ENCODE results near the gene KIF5B.
A peak's percentile ranks its signal among the peaks of the same experiment; 100 is the strongest.

Gene KIF5B

GRCh38 chr10:32056136-32057035 is at the start of gene KIF5B:
Gene KIF5B (minus strand): TSS chr10:32056425. CDS start chr10:32055973, 452 bp downstream.
- H3F3A ChIP-seq (ENCODE audit: low read depth), result no peaks in the 10 kb centered on the region
- peak within 1 kb of the TSS; percentile 94 for H3K9ac ChIP-seq (ENCODE audit: low read depth, low read length, poor library complexity, severe bottlenecking)
- H3K4me1 ChIP-seq (ENCODE audit: insufficient read depth, low read length, poor library complexity, severe bottlenecking), result peaks cover 28% of the 10 kb centered on the region
- peaks cover 45% of the 10 kb centered on the region for H4K20me1 ChIP-seq (ENCODE audit: insufficient read depth, low read length, poor library complexity, severe bottlenecking)
- no peaks in the 10 kb centered on the region for H3K9me2 ChIP-seq (replicated peaks; ENCODE audit: low read depth, low read length)
- peaks cover 59% of the 10 kb centered on the region for H3K79me2 ChIP-seq (ENCODE audit: insufficient read depth, low read length)
- H3K9me3 ChIP-seq (ENCODE audit: insufficient read depth, low read depth, low read length), result no peaks in the 10 kb centered on the region
- TF ChIP-seq, protein P1, sequence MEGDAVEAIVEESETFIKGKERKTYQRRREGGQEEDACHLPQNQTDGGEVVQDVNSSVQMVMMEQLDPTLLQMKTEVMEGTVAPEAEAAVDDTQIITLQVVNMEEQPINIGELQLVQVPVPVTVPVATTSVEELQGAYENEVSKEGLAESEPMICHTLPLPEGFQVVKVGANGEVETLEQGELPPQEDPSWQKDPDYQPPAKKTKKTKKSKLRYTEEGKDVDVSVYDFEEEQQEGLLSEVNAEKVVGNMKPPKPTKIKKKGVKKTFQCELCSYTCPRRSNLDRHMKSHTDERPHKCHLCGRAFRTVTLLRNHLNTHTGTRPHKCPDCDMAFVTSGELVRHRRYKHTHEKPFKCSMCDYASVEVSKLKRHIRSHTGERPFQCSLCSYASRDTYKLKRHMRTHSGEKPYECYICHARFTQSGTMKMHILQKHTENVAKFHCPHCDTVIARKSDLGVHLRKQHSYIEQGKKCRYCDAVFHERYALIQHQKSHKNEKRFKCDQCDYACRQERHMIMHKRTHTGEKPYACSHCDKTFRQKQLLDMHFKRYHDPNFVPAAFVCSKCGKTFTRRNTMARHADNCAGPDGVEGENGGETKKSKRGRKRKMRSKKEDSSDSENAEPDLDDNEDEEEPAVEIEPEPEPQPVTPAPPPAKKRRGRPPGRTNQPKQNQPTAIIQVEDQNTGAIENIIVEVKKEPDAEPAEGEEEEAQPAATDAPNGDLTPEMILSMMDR (conservative IDR thresholded peaks at IDR 0.05; ENCODE audit: low read length), result no peak
- TF ChIP-seq EZH2phosphoT487 (IDR thresholded peaks at IDR 0.05; ENCODE audit: borderline replicate concordance), result no peak
- no peaks in the 10 kb centered on the region for H3K27me3 ChIP-seq (ENCODE audit: insufficient read depth, low read length, poor library complexity, severe bottlenecking)
- H3K4me2 ChIP-seq (ENCODE audit: low read depth, low read length, poor library complexity, severe bottlenecking), result peak within 1 kb of the TSS; percentile 90
- H2AFZ ChIP-seq (ENCODE audit: low read length), result peak within 1 kb of the TSS; percentile 100
- peak within 1 kb of the TSS; percentile 92 for H3K4me3 ChIP-seq (ENCODE audit: low read length, poor library complexity, severe bottlenecking)
- no peaks in the 10 kb centered on the region for H3K36me3 ChIP-seq (ENCODE audit: insufficient read depth, low read length)

- Histone ChIP-seq H3K4me2 (ENCODE audit: low read depth, low read length, poor library complexity, severe bottlenecking) (no peak overlapping the region), H3F3A (ENCODE audit: low read depth) (no peaks in the 10 kb centered on the region), H3K27me3 (ENCODE audit: insufficient read depth, low read length, poor library complexity, severe bottlenecking) (no peaks in the 10 kb centered on the region), H2AFZ (ENCODE audit: low read length) (no peak overlapping the region), H3K9me3 (ENCODE audit: insufficient read depth, low read depth, low read length) (no peaks in the 10 kb centered on the region), H3K9me2 (replicated peaks; ENCODE audit: low read depth, low read length) (no peaks in the 10 kb centered on the region), H4K20me1 (ENCODE audit: insufficient read depth, low read length, poor library complexity, severe bottlenecking) (no peaks in the 10 kb centered on the region), H3K9ac (ENCODE audit: low read depth, low read length, poor library complexity, severe bottlenecking) (no peak overlapping the region), H3K4me3 (ENCODE audit: low read length, poor library complexity, severe bottlenecking) (no peak overlapping the region), H3K4me1 (ENCODE audit: insufficient read depth, low read length, poor library complexity, severe bottlenecking) (no peaks in the 10 kb centered on the region), H3K79me2 (ENCODE audit: insufficient read depth, low read length) (no peaks in the 10 kb centered on the region), H3K36me3 (ENCODE audit: insufficient read depth, low read length) (no peaks in the 10 kb centered on the region)
- TF ChIP-seq, protein P1 (conservative IDR thresholded peaks at IDR 0.05; ENCODE audit: low read length), result no peak
- TF ChIP-seq EZH2phosphoT487 (IDR thresholded peaks at IDR 0.05; ENCODE audit: borderline replicate concordance), result no peak
Measured at GRCh38 chr10:32105782-32106382, 49.7 kb upstream of the KIF5B start.

- Histone ChIP-seq H3K4me1 (ENCODE audit: insufficient read depth, low read length, poor library complexity, severe bottlenecking) (no peaks in the 10 kb centered on the region), H2AFZ (ENCODE audit: low read length) (no peak overlapping the region), H3K9ac (ENCODE audit: low read depth, low read length, poor library complexity, severe bottlenecking) (no peak overlapping the region), H3F3A (ENCODE audit: low read depth) (no peaks in the 10 kb centered on the region), H3K4me3 (ENCODE audit: low read length, poor library complexity, severe bottlenecking) (no peak overlapping the region), H3K79me2 (ENCODE audit: insufficient read depth, low read length) (no peaks in the 10 kb centered on the region), H4K20me1 (ENCODE audit: insufficient read depth, low read length, poor library complexity, severe bottlenecking) (no peaks in the 10 kb centered on the region), H3K4me2 (ENCODE audit: low read depth, low read length, poor library complexity, severe bottlenecking) (no peak overlapping the region), H3K9me2 (replicated peaks; ENCODE audit: low read depth, low read length) (no peaks in the 10 kb centered on the region), H3K27me3 (ENCODE audit: insufficient read depth, low read length, poor library complexity, severe bottlenecking) (no peaks in the 10 kb centered on the region), H3K9me3 (ENCODE audit: insufficient read depth, low read depth, low read length) (no peaks in the 10 kb centered on the region), H3K36me3 (ENCODE audit: insufficient read depth, low read length) (no peaks in the 10 kb centered on the region)
- TF ChIP-seq, protein P1 (conservative IDR thresholded peaks at IDR 0.05; ENCODE audit: low read length), result no peak
- TF ChIP-seq EZH2phosphoT487 (IDR thresholded peaks at IDR 0.05; ENCODE audit: borderline replicate concordance), result no peak
Measured at GRCh38 chr10:32104622-32105509, 48.6 kb upstream of the KIF5B start.
